Hematopoietic multipotent progenitor cell treated with erythropoietin and hydrocortisone succinate and interleukin-3 and kit ligand, for 4 days (in vitro differentiated cells): ENCODE results near the gene CTBS.

ENCODE experiments used
- DNase-seq: peaks from one replicate; pipeline ENCODE4 v3.0.0-alpha.2; 2015

The CTBS gene

GRCh38 chr1:84505493-84506001, 68.7 kb downstream of the CTBS start:
- DNase-seq, result peak; percentile 83

DNA sequence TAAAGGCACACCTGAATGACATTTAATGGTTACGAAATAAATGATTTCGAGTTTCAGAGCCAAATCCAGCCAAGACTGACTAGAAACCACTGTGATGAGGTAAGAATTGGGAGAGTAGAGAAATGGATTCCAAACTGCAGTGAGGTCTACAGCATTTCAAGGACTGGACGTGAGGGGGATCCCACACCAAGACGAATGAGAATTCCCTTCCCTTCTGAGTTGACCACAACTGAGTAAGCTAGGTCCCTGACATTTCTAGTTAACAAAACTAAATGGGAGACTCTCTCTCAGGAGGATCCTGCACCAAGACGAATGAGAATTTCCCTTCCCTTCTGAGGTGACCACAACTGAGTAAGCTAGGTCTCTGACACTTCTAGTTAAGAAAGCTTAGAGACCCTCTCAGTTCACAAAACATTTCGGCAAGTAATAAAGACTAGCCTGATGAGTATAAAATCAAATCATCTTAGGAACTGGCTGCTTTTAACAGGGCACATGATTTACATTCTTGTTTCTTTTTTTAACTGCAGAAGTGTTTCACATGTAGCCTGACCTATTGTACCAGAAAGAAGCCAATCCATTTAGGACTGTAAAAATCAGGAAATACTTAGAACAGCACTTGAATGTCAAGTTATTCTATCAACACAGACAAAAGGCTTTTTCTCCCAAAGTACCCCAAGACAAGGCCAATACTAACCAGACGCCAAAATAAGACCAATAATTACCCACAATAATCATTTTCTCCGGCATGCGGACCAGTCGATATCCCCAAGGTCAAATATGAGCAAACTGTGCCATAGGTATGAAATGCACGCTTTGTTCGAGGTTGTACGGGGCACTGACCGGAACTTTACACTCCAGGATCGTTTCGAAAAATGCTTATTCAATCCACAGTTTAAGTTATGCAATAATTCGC, 69.4 kb downstream of the CTBS start:
- peak; percentile 28 for DNase-seq

DNA sequence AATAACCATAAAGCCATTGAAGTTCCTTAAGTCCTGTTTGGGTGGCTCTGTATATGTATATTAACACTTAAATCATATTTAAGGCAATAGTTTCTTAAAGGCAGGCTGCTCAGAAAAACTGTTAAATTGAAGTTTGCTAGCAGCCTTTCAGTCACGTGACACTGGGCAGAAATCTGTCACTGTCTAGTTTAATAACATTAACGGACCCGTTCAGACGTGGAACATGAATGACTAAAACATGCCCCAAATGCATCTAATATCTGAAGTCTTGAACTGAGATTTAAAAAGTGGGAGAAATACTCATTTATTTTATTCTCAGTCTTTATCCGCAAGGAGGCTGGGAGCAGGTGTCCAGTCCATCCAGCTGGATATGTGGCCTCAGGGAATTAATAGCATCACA, 71.3 kb downstream of the CTBS start:
- no peak for DNase-seq
